ENCODE data around the gene SEC11A.

The SEC11A gene

DNA sequence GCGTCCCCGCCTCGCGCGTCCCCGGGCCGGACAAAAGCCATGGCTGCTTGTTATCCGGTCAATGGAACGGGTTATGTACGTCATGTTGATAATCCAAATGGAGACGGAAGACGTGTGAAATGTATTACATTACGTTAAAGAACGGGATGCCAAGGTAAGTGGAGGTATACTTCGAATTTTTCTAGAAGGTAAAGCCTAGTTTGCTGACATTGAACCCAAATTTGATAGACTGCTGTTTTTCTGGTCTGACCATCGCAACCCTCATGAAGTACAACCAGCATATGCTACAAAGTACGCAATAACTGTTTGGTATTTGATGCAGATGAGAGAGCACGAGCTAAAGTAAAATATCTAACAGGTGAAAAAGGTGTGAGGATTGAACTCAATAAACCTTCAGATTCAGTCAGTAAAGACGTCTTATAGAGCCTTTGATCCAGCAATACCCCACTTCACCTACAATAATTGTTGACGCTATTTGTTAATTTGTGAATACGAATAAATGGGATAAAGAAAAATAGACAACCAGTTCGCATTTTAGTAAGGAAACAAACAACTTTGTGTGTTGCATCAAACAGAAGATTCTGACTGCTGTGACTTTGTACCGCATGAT lies 81.6 kb downstream of the SEC11A start:
- no peak for DNase-seq

- DNase-seq: peak; percentile 61
These were observed 82.4 kb downstream of the SEC11A start for GRCh38 chr15:84633311-84634227.

GRCh38 chr15:84631706-84632272 lies 84.2 kb downstream of the SEC11A start:
- DNase-seq: no peak

DNA sequence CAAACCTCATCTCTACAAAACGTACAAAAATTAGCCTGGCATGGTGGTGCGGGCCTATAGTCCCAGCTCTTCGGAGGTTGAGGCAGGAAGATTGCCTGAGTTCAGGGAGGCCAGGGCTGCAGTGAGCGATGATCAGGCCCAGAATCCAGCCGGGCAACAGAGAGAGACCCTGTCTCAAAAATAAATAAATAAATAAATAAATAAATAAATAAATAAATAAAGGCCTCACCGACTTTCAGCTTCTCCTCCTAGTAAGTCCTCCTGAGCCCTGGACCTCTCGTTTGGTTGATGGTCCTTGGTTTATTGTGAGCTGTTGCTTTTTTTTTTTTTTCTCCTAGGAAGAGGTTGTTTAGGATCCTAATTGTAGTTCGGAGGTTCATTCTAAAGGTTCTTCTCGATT lies 86.9 kb downstream of the SEC11A start:
- no peak for DNase-seq

- DNase-seq: no peak
These were observed 90.8 kb downstream of the SEC11A start for GRCh38 chr15:84625123-84625522.

DNA sequence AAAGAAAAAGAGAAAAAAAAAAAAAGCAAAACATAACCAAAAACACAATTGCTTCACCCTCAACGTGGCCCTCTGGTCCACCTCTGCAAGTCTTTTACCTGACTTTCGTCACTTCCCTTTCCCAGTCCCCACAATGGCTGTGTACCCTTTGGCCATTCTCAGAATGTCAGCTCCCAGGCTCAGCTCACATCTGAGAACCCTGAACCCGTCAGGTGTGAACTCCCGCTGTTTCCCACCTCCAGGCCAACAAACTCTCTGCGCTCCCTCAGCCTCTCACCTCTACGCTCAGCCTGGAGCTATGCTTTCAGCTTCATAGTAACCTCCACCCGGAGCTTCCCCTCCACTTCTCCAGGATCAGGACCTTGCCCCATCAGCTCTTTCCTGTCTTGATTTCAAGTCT lies 91.6 kb downstream of the SEC11A start:
- no peak for DNase-seq

DNA sequence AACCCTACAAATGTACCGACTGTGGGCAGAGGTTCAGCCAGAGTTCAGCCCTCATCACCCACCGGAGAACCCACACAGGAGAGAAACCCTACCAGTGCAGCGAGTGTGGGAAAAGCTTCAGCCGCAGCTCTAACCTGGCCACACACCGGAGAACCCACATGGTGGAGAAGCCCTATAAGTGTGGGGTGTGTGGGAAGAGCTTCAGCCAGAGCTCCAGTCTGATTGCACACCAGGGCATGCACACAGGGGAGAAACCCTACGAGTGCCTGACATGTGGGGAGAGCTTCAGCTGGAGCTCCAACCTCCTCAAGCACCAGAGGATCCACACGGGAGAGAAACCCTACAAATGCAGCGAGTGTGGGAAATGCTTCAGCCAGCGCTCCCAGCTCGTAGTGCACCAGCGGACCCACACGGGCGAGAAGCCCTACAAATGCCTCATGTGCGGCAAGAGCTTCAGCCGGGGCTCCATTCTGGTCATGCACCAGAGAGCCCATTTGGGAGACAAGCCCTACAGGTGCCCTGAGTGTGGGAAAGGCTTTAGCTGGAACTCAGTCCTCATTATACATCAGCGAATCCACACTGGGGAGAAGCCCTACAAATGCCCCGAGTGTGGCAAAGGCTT lies 94.5 kb downstream of the SEC11A start:
- no peak for DNase-seq

DNA sequence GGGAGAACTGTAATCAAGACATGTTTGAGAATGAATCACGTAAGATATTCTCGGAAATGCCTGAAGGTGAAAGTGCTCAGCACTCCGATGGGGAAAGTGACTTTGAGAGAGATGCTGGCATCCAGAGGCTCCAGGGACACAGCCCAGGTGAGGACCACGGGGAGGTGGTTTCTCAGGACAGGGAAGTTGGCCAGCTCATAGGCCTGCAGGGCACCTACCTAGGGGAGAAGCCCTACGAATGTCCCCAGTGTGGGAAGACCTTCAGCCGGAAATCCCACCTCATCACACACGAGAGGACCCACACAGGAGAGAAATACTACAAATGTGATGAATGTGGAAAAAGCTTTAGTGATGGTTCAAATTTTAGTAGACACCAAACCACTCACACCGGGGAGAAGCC lies 95.3 kb downstream of the SEC11A start:
- no peak for DNase-seq

Data from HCEC 1CT (cell line).